GM18526 (cell line): ENCODE measurements around the gene CDKAL1.

Experiments used
- POLR2A ChIP-seq: IDR thresholded peaks from 3 replicates; pipeline ENCODE4 v1.6.1; 2011; ENCODE audit not compliant: insufficient read length; ENCODE audit errors: extremely low read depth

The CDKAL1 gene

DNA sequence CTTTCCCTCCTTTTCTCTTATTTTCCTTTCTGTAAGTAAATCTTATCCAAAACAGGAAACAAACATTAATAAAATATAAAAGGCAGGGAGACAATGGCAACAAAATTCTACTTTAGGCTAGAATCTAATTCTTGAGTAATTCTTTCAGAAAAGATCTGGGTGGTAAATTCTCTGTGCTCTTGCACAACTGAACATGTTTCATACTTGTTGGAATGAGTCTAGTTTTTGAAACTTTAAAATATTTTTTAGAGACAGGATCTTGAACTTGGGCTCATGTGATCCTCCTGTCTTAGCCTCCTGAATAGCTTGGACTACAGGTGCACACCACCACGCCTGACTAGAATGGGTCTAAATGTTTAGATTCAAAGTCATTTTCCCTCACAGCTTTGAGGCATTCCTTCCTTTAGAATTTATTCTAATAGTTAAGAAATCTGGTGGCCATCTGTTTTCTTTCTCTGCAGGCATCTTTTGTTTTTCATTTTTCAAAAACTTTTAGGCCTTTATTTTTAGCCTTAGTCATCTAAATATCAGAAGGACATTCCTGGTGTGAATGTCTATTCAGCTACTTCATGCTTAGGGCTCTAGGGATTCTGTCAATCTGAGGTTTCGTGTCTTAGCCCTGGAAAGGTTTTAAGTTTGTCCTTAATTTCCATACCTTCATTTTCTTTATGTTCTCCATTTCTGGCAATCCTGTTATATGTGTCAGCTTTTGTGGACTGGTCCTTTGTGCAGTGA, 76.5 kb downstream of the CDKAL1 start:
- TF ChIP-seq POLR2A: no peak

DNA sequence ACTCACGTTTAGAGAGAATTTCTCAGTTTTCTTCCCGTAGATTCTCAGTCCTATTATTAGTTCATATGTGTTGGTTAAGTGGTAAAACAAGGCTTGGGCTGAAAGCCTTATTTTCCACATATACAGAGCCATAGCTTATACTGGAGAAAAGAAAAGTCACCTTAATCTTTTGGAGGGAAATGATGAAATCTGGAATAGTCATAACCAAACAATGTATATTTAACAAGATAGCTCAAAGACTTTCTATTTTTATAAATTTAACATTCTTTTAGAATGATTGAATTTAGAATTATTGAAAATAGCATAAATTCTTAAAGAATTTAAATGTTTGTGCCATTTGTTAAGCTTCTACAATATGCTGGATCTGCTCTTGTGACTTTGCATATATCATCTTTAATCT, 85.8 kb downstream of the CDKAL1 start:
- no peak for TF ChIP-seq POLR2A

DNA sequence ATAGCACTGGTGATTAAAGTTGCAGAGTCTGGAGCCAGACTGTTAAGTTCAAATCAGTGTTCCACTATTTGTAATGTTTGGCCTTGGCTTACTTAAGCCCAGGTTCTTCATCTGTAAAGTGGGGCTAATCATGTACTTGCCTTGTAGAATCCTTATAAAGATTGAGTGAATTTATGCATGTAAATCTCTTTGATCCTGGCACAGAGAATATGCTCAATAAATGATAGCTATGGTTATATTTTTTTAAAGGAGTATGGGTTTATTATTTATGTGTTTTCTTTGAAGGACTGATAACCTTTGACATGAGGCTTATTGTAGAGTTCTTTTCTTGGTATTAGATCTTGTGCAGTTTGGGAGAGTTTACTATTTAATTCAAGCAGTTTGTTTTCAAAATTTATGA, 89.5 kb downstream of the CDKAL1 start:
- no peak for TF ChIP-seq POLR2A

DNA sequence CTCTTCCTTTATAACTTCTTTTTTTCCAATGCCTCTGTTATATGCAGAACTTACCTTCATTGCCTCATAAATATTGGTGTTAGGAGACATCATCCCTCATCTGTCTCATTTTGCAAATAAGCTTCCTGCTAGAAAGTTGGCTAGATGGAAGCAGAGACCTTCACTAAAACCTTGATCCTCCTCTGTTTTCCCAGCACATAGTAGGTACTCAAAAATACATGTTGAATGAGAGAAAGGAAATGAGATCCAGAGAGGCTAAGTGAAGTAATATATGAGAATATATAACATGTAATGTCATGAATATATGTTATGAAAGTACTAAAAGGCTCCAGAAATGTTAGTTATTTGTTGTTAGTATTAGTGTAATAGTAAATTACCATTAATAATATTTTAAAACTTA, 91.9 kb downstream of the CDKAL1 start:
- no peak for TF ChIP-seq POLR2A

DNA sequence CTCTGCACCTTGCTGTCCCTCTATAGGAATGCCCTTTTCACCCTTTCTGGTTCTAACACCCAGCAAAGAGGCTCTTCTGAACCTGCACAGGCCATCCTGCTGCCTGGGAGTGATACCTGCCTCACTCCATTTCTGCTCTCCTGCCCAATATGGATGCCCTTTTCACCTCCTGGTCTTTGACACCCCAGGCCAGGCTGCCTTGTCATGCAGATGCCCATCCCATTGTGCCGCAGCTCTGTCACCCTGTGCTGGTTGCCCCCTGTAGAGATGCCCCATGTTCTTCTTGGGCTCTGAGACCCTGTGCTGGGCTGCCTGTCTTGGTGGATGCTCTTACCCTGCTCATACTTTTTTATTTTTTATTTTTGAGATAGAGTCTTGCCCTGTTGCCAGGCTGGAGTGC, 95.3 kb downstream of the CDKAL1 start:
- TF ChIP-seq POLR2A: no peak

DNA sequence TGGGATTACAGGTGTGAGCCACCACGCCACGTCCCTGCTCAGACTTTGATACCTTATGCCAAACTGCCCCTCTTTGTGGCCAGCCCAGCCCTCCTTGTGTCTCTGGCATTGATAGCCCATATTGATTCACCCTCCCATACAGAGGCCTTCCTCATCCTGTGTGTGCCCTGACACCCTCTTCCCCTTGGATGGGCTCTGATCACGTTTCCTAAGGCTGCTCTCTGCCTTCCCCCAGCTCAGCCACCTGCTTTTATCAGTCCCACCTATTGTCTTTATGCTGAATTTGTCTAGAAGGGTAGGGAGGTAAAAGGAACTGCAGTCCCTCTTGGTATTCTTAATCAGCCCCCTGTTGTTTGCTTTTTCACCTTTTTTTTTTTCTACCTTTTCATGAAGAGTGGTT, 95.9 kb downstream of the CDKAL1 start:
- no peak for TF ChIP-seq POLR2A

DNA sequence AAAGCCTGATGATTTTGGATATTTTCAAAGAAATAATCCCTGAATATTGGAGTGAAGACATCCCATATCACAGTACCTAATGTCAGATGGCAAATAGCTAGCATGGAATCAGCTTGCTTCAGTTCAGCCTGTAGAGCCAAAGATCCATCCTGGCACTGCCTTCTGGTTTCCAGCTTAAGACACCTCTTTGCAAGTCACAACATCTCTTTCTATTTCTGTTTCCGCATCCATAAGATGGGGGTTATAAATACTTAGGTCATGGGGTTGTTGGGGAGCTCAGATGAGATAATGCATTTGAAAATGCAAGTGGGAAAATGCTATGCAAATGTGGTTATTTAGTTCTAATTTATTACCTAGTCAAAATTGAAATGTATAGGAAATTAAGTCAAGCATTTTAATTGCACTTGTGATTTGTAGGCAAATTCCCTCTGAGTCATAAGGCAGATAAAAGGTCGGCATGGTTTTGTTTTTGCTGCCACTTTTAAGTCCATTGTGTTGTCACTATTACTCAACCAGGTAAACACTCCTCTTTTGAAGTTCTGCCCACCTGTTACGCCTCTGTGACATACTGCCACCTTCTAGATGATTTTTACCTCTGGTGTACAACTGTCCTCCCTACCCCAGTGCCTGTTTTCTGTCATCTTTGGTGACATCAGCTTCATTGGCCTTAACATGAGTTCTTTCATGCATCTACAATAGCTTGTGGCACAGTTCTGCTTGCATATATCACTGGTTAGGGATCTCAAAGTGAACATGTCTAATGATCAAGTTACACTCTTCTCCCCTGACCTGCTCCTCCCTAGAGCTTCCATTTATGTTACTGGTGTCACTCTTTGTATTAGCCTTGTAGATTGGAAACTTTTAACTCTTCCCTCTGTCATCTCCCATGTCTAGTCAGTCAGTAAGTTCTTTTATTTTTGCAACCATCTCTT, 96.6 kb downstream of the CDKAL1 start:
- no peak for TF ChIP-seq POLR2A

DNA sequence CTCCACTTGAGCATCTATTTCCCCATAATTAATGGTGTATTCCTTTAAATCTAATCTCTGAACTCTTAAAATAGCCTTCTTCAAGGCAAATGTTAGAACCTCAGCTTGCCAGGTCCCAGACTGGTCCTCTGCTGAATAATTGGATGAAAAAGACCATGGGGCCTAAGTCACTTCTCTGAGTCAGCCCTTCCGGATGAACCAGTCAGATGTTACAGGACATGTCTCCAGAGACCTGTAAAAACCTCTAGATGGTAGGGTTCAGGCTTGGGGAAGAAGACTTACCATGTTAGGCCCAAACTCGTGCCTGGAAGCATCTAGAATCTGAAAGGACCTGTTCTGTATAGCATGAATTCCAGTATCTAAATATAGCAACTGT, 97.3 kb downstream of the CDKAL1 start:
- TF ChIP-seq POLR2A: no peak

DNA sequence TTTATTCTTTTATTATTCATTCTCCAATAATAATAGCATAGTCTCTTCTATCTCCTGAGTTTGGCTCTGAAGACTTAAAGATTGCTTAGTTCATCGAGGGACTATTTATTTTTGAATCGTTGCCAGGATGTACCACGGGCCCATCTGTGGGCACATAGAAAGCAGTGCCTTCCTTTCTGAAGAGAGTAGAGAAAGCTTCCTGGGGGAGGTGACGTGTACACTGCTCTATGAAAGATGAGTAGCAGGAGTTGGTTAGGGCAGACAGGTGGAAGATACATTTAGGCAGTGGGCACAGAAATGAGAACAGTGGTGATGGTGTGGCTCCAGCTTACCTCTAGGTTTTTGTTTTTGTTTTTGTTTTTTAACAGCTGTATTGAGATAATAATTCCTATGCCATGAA, 98.4 kb downstream of the CDKAL1 start:
- TF ChIP-seq POLR2A: no peak

DNA sequence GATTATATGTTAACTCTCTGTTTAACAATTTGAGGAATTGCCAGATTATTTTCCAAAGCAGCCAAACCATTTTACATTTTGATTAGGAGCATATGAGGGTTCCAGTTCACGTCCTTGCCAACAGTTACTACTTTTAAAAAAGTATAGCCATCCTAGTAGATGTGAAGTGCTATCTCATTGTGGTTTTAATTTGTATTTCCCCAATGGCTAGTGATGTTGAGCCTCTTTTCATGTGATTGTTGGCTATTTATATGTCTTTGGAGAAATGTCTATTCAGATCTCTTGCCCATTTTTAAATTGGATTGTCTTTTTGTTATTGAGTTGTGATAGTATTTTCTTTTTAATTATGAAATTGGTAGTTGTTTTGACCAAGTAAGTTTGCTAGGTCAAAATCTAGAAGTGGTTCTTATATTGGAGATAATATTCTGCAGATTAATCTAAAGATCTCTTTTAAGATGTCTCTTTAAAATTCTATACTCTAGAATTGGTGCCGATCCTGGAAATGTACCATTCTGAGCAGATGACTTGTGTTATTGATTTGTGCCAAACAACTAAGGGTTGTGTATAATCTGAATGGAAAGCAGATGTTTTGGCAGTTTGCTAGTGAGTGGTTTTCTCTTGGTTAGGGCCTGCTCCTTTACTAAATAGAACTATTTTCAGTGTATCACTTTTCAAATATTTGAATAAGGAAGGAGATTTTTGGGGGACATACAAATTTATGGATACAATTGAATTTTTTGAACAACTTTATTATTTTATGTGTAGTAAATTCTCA, 99.5 kb downstream of the CDKAL1 start:
- no peak for TF ChIP-seq POLR2A

DNA sequence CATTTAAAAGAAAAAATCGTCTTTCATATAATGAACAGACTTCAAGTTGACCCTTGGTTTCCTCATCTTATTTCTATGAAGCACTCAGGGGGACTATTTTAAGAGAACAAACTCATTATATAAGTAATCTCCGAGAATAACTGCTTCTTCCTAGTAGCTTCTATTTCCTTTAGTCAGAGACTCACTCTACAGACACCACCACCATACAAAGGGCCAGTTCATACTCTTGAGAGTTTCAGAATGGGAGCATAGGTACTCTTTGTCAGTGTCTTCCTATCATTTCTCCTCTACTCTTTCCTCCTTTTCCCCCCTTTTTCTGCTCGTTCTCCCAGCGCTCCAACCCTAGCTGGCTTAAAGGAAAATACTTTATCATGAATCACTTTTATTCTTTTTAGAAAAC, 104.9 kb downstream of the CDKAL1 start:
- no peak for TF ChIP-seq POLR2A

DNA sequence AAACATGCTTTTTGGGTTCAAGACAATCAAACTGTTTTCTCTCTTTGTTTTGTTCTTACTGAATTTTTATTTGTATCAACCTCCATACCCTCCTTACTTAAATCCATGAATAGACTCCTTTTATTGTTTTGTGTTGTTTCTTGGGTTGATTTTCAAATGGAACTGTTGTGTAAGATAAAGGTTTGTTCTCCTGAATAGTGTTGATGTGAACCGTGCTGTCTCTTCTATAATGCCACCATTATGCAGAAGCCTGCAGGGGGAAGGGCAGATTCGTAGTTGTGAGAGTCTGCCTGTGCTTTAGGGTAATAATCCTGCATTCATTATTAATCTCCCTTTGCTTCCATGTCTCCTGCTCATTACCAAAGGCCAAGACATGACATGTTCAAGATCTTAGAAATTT, 105.9 kb downstream of the CDKAL1 start:
- TF ChIP-seq POLR2A: no peak

DNA sequence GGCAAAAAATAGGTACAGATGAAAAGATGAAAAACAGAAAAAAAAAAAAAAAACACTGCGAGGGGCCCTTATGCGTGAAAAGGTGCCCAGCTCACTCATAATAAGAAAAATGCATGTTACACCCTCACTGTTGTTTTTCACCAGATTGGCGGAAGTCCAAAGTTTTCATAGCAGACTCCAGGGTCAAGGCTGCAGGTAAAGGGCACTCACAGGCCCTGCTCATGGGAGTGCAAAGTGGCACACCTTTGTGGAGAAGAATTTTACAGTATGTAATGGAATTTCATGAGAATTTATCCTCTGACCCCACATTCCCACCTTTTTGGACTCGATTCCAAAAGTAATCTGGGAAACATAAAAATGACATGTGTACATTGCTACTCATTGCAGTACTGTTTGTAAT, 108.2 kb downstream of the CDKAL1 start:
- no peak for TF ChIP-seq POLR2A

DNA sequence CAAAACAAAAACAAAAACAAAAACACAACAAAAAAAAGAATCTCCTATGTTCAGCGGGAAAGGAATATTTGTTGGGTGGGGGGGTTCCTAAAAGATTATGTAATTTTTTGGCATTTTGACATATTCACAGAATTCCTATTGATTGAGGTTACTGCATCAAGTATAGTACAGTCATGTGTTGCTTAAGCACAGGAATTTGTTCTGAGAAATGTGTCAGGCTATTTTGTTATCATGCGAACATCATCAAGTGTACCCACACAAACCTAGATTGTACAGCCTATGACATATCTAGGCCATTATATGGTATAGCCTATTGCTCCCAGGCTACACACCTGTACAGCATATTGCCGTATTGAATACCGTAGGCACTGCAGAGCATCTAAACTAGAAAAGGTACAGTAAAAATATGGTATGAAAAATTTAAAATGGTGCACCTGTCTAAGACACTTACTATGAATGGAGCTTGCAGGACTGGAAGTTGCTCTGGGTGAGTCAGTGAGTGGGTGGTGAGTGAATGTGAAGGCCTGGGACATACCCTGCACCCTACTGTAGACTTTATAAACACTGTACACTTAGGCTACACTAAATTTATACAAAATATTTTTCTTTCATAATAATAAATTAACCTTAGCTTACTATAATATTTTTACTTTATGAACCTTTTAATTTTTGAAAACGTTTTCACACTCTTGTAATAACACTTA, 110.6 kb downstream of the CDKAL1 start:
- no peak for TF ChIP-seq POLR2A

DNA sequence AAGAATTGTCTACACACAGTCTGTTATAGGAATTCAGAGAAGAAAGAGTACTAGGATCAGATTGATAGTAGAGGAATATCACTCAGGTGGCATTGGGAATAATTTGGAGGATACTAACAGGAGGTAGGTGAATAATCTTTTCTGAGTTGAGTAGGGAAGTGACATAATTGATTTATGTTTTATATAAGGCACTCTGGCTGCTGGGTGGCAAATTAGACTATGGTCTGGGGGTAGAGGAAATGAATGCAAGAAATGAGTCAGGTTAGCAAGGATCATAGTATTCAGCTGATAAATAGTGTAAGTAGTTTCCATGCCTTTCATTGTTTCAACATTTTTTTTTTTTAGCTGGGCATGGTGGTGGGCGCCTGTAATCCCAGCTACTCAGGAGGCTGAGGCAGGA, 113.3 kb downstream of the CDKAL1 start:
- TF ChIP-seq POLR2A: no peak
